OCI-LY1 (cell line): ENCODE data around the gene UBXN6.

Source experiments
- EZH2 ChIP-seq: fragments of 200-600 bp; sonication (generic), shearing (Covaris generic); IDR thresholded peaks from 2 replicates; pipeline ENCODE4 v1.8.0; 2017; ENCODE audit warnings: borderline replicate concordance, mixed run types, mild to moderate bottlenecking, antibody characterized with exemption, low read length, moderate library complexity, mixed read lengths
- TF ChIP-seq, protein P1 (sequence below): fragments of 200-600 bp; sonication (generic), shearing (Covaris generic); IDR thresholded peaks from 2 replicates; pipeline ENCODE4 v1.5.1; 2017; ENCODE audit warnings: mild to moderate bottlenecking, antibody characterized with exemption, low read length, moderate library complexity, mixed read lengths

DNA sequence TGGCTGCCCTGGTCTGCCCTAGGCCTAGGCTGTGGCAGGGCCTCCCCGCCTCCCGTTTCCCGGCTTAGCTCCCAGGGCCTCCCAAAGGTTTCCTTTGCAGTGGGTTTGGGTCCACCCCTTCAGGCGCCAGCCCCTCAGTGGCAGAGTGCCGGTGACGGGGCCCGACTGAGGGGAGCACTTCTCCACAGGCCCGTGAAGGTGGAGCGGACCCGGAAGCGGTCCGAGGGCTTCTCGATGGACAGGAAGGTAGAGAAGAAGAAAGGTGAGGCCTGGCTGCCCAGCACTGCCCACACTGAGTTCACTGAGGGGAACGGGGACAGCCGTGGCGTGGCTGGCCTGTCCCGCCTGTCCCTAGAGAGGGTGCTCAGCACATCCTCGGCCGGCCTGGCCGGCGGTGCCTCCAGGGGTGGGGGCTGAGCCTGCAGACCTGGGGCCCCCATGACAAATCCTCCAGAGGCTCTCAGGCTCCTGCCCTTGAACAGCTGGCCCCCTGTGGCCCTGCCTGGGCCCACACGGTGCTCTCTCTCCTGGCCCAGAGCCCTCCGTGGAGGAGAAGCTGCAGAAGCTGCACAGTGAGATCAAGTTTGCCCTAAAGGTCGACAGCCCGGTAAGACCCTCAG lies 40.3 kb upstream of the UBXN6 start:
- TF ChIP-seq, protein P1, sequence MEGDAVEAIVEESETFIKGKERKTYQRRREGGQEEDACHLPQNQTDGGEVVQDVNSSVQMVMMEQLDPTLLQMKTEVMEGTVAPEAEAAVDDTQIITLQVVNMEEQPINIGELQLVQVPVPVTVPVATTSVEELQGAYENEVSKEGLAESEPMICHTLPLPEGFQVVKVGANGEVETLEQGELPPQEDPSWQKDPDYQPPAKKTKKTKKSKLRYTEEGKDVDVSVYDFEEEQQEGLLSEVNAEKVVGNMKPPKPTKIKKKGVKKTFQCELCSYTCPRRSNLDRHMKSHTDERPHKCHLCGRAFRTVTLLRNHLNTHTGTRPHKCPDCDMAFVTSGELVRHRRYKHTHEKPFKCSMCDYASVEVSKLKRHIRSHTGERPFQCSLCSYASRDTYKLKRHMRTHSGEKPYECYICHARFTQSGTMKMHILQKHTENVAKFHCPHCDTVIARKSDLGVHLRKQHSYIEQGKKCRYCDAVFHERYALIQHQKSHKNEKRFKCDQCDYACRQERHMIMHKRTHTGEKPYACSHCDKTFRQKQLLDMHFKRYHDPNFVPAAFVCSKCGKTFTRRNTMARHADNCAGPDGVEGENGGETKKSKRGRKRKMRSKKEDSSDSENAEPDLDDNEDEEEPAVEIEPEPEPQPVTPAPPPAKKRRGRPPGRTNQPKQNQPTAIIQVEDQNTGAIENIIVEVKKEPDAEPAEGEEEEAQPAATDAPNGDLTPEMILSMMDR: no peak
- no peak for TF ChIP-seq EZH2
